K562 (cell line): ENCODE data around the gene NET1. TPM values are rescaled to one million over a fixed set of nuclear protein-coding genes. Genes with fewer than 3 reads are reported as not detected.
A peak's percentile ranks its signal among the peaks of the same experiment; 100 is the strongest.

ENCODE experiments used
- E2F3 ChIP-seq: fragments of 250-450 bp; sonication (Bioruptor Pico); IDR thresholded peaks from 2 replicates; pipeline ENCODE4 v1.4.0; 2020; ENCODE audit warnings: mild to moderate bottlenecking
- HDAC6 ChIP-seq: IDR thresholded peaks from 2 replicates; pipeline ENCODE4 v1.6.1; 2012; ENCODE audit warnings: low read depth, mild to moderate bottlenecking, control low read depth, inconsistent platforms, low read length, moderate library complexity
- LEF1 ChIP-seq: fragments of 450-650 bp; IDR thresholded peaks from 2 replicates; pipeline ENCODE4 v1.6.1; 2016; ENCODE audit warnings: mild to moderate bottlenecking
- MEF2D ChIP-seq: conservative IDR thresholded peaks from 2 replicates; pipeline ENCODE4 v1.6.1; 2016; ENCODE audit warnings: low read depth, missing genetic modification characterization, missing compliant biosample characterization
- PYGO2 ChIP-seq: fragments of 450-650 bp; IDR thresholded peaks from 2 replicates; pipeline ENCODE4 v1.6.1; 2016; ENCODE audit warnings: mild to moderate bottlenecking, missing genetic modification characterization, moderate library complexity, missing compliant biosample characterization
- TEAD1 ChIP-seq, 2 experiments: fragments of 450-650 bp in 1 of 2; sonication (generic) in 1 of 2; formaldehyde crosslinking; IDR thresholded peaks; 2 replicates each; pipeline versions ENCODE4 v1.4.0 to v1.8.0; 2020 to 2022; ENCODE audit warnings: mild to moderate bottlenecking in 2 of 2, missing genetic modification reagents in 1 of 2
- TSC22D4 ChIP-seq: fragments of 450-650 bp; IDR thresholded peaks from 2 replicates; pipeline ENCODE4 v1.6.1; 2016; ENCODE audit warnings: missing genetic modification characterization, missing biosample characterization, control low read depth
- XRCC4 ChIP-seq: IDR thresholded peaks from one replicate; pipeline ENCODE4 v1.6.1; 2011; ENCODE audit not compliant: insufficient read depth, insufficient read length; ENCODE audit errors: extremely low read depth
- ZBTB1 ChIP-seq: sonication (generic); formaldehyde crosslinking; IDR thresholded peaks from 2 replicates; pipeline ENCODE4 v1.8.1; 2023; ENCODE audit warnings: missing genetic modification reagents, low read depth, mild to moderate bottlenecking, borderline replicate concordance
- ZBTB8A ChIP-seq: fragments of 450-650 bp; IDR thresholded peaks from 2 replicates; pipeline ENCODE4 v1.6.1; 2018; ENCODE audit warnings: mild to moderate bottlenecking, moderate library complexity; ENCODE audit not compliant: partially characterized antibody
- ZFP30 ChIP-seq: fragments of 250-450 bp; sonication (Bioruptor Pico); IDR thresholded peaks from 2 replicates; pipeline ENCODE4 v1.8.0; 2022; ENCODE audit warnings: moderate library complexity, mild to moderate bottlenecking, inconsistent platforms, borderline replicate concordance
- ZNF780A ChIP-seq: fragments of 250-450 bp; sonication (Bioruptor Pico); IDR thresholded peaks from 2 replicates; pipeline ENCODE4 v1.5.0; 2021; ENCODE audit warnings: mild to moderate bottlenecking
- polyA plus RNA-seq, 8 experiments: library from polyadenylated mRNA; depleted of rRNA in 4 of 8; stranded (reverse) in 5 of 8; unstranded in 3 of 8; fragments of >200 nt; fragmentation: Nextera tagmentation in 2 of 8; fragmentation: Illumina TruSeq in 1 of 8; extraction: Ambion mirVana in 2 of 8; extraction: Trizol in 1 of 8; gene quantifications; 2 replicates each; pipeline versions ENCODE4 v1.2.1 to v1.2.3, GENCODE V29; 2011 to 2014; ENCODE audit warnings: inconsistent platforms in 1 of 8, missing spikeins in 1 of 8
- total RNA-seq, 7 experiments: library from RNA; depleted of rRNA in 6 of 7; stranded (reverse); fragments of >200 nt in 6 of 7; fragmentation: Illumina TruSeq in 2 of 7; extraction: Trizol in 2 of 7; gene quantifications; 2 replicates each; pipeline versions ENCODE4 v1.2.1 to v1.2.3, GENCODE V29; 2011 to 2021; ENCODE audit warnings: low replicate concordance in 1 of 7
- TF ChIP-seq, protein P1 (sequence below): fragments of 150-350 bp; IDR thresholded peaks from 2 replicates; pipeline ENCODE4 v1.6.1; 2014; ENCODE audit warnings: low read depth, mild to moderate bottlenecking, low read length, borderline replicate concordance
- TF ChIP-seq, protein P2 (sequence below): fragments of 450-650 bp; formaldehyde crosslinking; IDR thresholded peaks from 2 replicates; pipeline ENCODE4 v1.4.0; 2022; ENCODE audit warnings: mild to moderate bottlenecking, moderate library complexity
- TF ChIP-seq, protein P3 (sequence below): fragments of 450-650 bp; IDR thresholded peaks from 2 replicates; pipeline ENCODE4 v1.6.1; 2016; ENCODE audit warnings: antibody characterized with exemption
- TF ChIP-seq, protein P4 (sequence below): fragments of 450-650 bp; IDR thresholded peaks from 2 replicates; pipeline ENCODE4 v1.6.1; 2018; ENCODE audit not compliant: partially characterized antibody

Gene NET1
- total and polyA plus RNA-seq, 9 of the 15 experiments (the other 6 are each of a cell fraction or from before 2014, with no cell fraction given) = 47.4 to 258 (median 106) TPM

DNA sequence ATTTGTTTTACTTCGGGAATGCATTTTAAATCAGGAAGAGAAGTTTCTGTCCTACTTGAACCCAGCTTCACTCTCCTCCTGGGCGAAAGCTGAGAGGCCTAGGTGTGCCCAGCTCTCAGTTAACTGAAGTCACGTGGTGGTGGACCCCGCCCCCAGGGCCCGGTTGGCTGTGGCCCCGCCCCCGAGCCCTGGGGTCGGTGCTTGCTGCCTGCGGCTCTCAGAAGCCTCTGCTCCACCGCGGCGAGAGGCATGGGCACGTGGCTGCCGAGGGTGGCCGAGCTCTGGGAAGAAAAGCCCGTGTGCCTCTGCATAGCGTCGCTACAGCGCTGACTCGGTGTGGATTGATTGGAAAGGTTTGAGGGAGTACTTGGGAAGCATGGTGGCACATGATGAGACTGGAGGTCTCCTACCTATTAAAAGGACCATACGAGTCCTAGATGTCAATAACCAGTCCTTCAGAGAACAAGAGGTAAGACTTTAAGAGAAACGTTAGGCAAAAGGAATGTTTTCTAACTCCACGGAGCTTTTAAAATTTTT, 34.1 kb downstream of the NET1 start (continued):
- no peak for TF ChIP-seq HDAC6
- no peak for TF ChIP-seq TSC22D4
- no peak for TF ChIP-seq ZNF780A (CRISPR knock-in tag)
- TF ChIP-seq, protein P1, sequence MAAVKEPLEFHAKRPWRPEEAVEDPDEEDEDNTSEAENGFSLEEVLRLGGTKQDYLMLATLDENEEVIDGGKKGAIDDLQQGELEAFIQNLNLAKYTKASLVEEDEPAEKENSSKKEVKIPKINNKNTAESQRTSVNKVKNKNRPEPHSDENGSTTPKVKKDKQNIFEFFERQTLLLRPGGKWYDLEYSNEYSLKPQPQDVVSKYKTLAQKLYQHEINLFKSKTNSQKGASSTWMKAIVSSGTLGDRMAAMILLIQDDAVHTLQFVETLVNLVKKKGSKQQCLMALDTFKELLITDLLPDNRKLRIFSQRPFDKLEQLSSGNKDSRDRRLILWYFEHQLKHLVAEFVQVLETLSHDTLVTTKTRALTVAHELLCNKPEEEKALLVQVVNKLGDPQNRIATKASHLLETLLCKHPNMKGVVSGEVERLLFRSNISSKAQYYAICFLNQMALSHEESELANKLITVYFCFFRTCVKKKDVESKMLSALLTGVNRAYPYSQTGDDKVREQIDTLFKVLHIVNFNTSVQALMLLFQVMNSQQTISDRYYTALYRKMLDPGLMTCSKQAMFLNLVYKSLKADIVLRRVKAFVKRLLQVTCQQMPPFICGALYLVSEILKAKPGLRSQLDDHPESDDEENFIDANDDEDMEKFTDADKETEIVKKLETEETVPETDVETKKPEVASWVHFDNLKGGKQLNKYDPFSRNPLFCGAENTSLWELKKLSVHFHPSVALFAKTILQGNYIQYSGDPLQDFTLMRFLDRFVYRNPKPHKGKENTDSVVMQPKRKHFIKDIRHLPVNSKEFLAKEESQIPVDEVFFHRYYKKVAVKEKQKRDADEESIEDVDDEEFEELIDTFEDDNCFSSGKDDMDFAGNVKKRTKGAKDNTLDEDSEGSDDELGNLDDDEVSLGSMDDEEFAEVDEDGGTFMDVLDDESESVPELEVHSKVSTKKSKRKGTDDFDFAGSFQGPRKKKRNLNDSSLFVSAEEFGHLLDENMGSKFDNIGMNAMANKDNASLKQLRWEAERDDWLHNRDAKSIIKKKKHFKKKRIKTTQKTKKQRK = no peak
- TF ChIP-seq ZBTB8A = no peak
- TF ChIP-seq TEAD1 (CRISPR knock-in tag; IDR thresholded peaks at IDR 0.05) = peak; percentile 30 to 75; a peak in 1 of 4 replicates
- TF ChIP-seq, protein P2, sequence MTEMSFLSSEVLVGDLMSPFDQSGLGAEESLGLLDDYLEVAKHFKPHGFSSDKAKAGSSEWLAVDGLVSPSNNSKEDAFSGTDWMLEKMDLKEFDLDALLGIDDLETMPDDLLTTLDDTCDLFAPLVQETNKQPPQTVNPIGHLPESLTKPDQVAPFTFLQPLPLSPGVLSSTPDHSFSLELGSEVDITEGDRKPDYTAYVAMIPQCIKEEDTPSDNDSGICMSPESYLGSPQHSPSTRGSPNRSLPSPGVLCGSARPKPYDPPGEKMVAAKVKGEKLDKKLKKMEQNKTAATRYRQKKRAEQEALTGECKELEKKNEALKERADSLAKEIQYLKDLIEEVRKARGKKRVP = 0 out of 2 replicates have a peak, but pooled peaks have one; percentile 48
- TF ChIP-seq, protein P3, sequence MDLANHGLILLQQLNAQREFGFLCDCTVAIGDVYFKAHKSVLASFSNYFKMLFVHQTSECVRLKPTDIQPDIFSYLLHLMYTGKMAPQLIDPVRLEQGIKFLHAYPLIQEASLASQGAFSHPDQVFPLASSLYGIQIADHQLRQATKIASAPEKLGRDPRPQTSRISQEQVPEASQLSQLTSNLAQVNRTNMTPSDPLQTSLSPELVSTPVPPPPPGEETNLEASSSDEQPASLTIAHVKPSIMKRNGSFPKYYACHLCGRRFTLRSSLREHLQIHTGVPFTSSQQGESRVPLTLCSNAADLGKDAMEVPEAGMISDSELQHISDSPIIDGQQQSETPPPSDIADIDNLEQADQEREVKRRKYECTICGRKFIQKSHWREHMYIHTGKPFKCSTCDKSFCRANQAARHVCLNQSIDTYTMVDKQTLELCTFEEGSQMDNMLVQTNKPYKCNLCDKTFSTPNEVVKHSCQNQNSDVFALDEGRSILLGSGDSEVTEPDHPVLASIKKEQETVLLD = peak; percentile 18; the same call in 1 of the 2 replicates
- no peak for TF ChIP-seq XRCC4
- TF ChIP-seq LEF1 = no peak
- 0 out of 2 replicates have a peak, but pooled peaks have one; percentile 47 for TF ChIP-seq E2F3 (CRISPR knock-in tag)
- TF ChIP-seq ZFP30 (CRISPR knock-in tag) = no peak
- no peak for TF ChIP-seq ZBTB1 (CRISPR knock-in tag)
- TF ChIP-seq PYGO2 (tag) = no peak
- no peak for TF ChIP-seq MEF2D (tag)
- TF ChIP-seq, protein P4, sequence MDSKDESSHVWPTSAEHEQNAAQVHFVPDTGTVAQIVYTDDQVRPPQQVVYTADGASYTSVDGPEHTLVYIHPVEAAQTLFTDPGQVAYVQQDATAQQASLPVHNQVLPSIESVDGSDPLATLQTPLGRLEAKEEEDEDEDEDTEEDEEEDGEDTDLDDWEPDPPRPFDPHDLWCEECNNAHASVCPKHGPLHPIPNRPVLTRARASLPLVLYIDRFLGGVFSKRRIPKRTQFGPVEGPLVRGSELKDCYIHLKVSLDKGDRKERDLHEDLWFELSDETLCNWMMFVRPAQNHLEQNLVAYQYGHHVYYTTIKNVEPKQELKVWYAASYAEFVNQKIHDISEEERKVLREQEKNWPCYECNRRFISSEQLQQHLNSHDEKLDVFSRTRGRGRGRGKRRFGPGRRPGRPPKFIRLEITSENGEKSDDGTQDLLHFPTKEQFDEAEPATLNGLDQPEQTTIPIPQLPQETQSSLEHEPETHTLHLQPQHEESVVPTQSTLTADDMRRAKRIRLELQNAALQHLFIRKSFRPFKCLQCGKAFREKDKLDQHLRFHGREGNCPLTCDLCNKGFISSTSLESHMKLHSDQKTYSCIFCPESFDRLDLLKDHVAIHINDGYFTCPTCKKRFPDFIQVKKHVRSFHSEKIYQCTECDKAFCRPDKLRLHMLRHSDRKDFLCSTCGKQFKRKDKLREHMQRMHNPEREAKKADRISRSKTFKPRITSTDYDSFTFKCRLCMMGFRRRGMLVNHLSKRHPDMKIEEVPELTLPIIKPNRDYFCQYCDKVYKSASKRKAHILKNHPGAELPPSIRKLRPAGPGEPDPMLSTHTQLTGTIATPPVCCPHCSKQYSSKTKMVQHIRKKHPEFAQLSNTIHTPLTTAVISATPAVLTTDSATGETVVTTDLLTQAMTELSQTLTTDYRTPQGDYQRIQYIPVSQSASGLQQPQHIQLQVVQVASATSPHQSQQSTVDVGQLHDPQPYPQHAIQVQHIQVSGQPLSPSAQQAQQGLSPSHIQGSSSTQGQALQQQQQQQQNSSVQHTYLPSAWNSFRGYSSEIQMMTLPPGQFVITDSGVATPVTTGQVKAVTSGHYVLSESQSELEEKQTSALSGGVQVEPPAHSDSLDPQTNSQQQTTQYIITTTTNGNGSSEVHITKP = no peak
